Small intestine (tissue), 16 donors: Measurements from ENCODE around the gene NINJ2. TPM values are rescaled to one million over a fixed set of nuclear protein-coding genes. Genes with fewer than 3 reads are reported as not detected.
"Not testable (repeated sequence)": the region's sequence is repeated elsewhere in the genome, so short reads cannot be mapped to it uniquely, and the experiment has no call there.

ENCODE experiments used
- DNase-seq, 2 donors: peaks; one replicate each; pipeline versions ENCODE4 v3.0.0 to v3.0.0-alpha.2; 2013
- FAIRE-seq: peaks from 2 replicates; lab custom pipeline; 2012; peaks lifted over from hg19 to GRCh38; lab: Jason Lieb, UNC
- H3K27ac ChIP-seq, 3 donors: one replicate each; pipeline ENCODE4 v1.5.1; 2013; ENCODE audit warnings: low read length in 2 of 3, mild to moderate bottlenecking in 2 of 3, control low read depth in 1 of 3, inconsistent platforms in 1 of 3, low read depth in 1 of 3, moderate library complexity in 1 of 3
- H3K27me3 ChIP-seq, 3 donors: one replicate each; pipeline ENCODE4 v1.6.1; 2013; ENCODE audit warnings: low read length in 3 of 3, inconsistent platforms in 1 of 3; ENCODE audit not compliant: control insufficient read depth in 3 of 3, insufficient read depth in 3 of 3
- H3K36me3 ChIP-seq, 3 donors: one replicate each; pipeline ENCODE4 v1.6.1; 2013; ENCODE audit warnings: low read length in 3 of 3, inconsistent platforms in 1 of 3, low read depth in 1 of 3, mild to moderate bottlenecking in 1 of 3, moderate library complexity in 1 of 3; ENCODE audit not compliant: control insufficient read depth in 3 of 3, insufficient read depth in 2 of 3
- H3K4me1 ChIP-seq, 3 donors: one replicate each; pipeline ENCODE4 v1.6.1; 2013; ENCODE audit warnings: low read length in 2 of 3, inconsistent platforms in 1 of 3, low read depth in 1 of 3, mild to moderate bottlenecking in 1 of 3, moderate library complexity in 1 of 3; ENCODE audit not compliant: control insufficient read depth in 3 of 3, insufficient read depth in 2 of 3
- H3K4me3 ChIP-seq, 3 donors: one replicate each; pipeline ENCODE4 v1.5.1; 2013; ENCODE audit warnings: low read length in 3 of 3, control low read depth in 1 of 3, inconsistent platforms in 1 of 3, low read depth in 1 of 3, mild to moderate bottlenecking in 1 of 3, moderate library complexity in 1 of 3
- H3K9me3 ChIP-seq, 2 donors: one replicate each; pipeline ENCODE4 v1.6.1; 2013; ENCODE audit warnings: low read depth in 1 of 2, low read length in 1 of 2; ENCODE audit not compliant: control insufficient read depth in 2 of 2, insufficient read depth in 1 of 2
- WGBS, 3 donors: extraction: QIAGEN DNeasy Blood & Tissue Kit; methylation state at CpG; one replicate each; pipeline ENCODE4 v1.1.7; 2013; 5-methylcytosine and 5-hydroxymethylcytosine counted together
- long read RNA-seq, 10 donors: transcript quantifications; one replicate each; lab custom pipeline, GENCODE V29; 2026
- polyA plus RNA-seq, 4 donors: library from polyadenylated mRNA; stranded (reverse) in 3 of 4; unstranded in 1 of 4; fragments of 200-250 nt in 3 of 4; fragments of 120-200 nt in 1 of 4; gene quantifications; one replicate each; pipeline versions ENCODE4 v1.2.1 to v1.2.3, GENCODE V29; 2013
- donor health status: healthy with polysubstance abuse.
- donor health status: control.
- donor health status: control.
- donor health status: Bipolar disorder and iron deficiency.
- donor health status: healthy.

Gene NINJ2
- 1 to 10 TPM in 3 of 4 donors, under 1 TPM in 1; 0.67 to 8.1 (median 3.8) TPM for polyA plus RNA-seq
- long read RNA-seq, donor 1, transcript NINJ2-202 (4 exons, 793 nt) = major isoform, 5 of 21 reads
- long read RNA-seq, donor 1, partial matches to known transcripts = 0 of 21 reads
- long read RNA-seq, donor 1, other reads (novel, unspliced or antisense) = 15 of 21 reads
- long read RNA-seq, donor 2, partial matches to known transcripts = 0 of 1 reads
- long read RNA-seq, donor 2, other reads (novel, unspliced or antisense) = 0 of 1 reads
- long read RNA-seq, donor 3, partial matches to known transcripts = 0 of 1 reads
- long read RNA-seq, donor 3, other reads (novel, unspliced or antisense) = 0 of 1 reads
- long read RNA-seq, donor 4 = 0 reads
- long read RNA-seq, donor 5 = 0 reads
- long read RNA-seq, donor 6, partial matches to known transcripts = 0 of 1 reads
- long read RNA-seq, donor 6, other reads (novel, unspliced or antisense) = 0 of 1 reads
- long read RNA-seq, donor 7 = 0 reads
- long read RNA-seq, donor 8, partial matches to known transcripts = 0 of 1 reads
- long read RNA-seq, donor 8, other reads (novel, unspliced or antisense) = 0 of 1 reads
- long read RNA-seq, donor 9 = 0 reads
- long read RNA-seq, donor 10, partial matches to known transcripts = 0 of 2 reads
- long read RNA-seq, donor 10, other reads (novel, unspliced or antisense) = 0 of 2 reads

- H3K27ac ChIP-seq = no peak within 1 kb of the TSS
- FAIRE-seq (no peak), DNase-seq (no peak)
- H3K4me3 ChIP-seq = no peak within 1 kb of the TSS
- peaks cover 0 to 10% (median 0%) of the 10 kb centered on the region in 3 donors for H3K27me3 ChIP-seq
- no peaks in the 10 kb centered on the region for H3K4me1 ChIP-seq
- no peaks in the 10 kb centered on the region for H3K36me3 ChIP-seq
- 50 to 55% (median 50%) methylated on average over 17 of the region's 17 CpGs for WGBS, 3 donors
- H3K9me3 ChIP-seq = no peaks in the 10 kb centered on the region
Observed at GRCh38 chr12:663293-663871, at the start of gene NINJ2. Gene NINJ2, minus strand, starts transcription at chr12:663445. Its CDS starts 85 bp downstream, at chr12:663360.

DNA sequence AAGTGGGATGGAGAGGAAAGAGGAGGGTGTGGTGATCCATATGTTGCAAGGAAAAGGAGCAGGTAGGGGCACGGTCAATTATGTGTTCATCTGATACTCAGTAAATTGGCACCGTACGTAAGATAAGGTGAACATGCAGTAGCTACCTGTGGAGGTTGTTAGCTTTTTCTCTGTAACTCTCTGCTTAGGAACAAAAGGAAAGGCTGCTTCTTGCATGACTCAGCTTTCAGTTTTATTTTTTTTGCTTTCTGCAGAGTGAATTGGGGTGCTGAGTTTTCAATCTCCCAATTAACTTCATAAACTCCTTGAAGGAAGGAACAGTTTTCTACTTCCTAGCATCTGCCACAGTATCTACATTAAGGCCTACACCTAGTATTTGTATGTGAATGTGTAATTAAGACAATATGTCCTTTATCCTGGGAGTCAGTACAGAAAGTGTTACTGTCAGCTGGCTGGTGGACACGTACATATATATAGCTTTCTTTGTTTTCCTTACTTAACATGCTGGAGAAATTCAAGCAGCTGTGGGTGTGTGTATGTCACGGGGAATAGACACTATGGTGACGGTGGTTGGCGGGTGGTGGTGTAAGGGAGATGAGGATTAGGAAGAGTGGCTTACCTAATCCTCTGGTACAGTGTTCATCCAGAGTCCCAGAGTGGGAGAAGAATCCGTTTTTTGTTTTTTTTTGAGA lies 49.1 kb upstream of the NINJ2 start:
- Histone ChIP-seq H3K27me3 (no peaks in the 10 kb centered on the region), H3K9me3 (no peaks in the 10 kb centered on the region), H3K36me3 (no peaks in the 10 kb centered on the region), H3K27ac (no peak overlapping the region), H3K4me1 (no peaks in the 10 kb centered on the region), H3K4me3 (no peak overlapping the region)
- DNase-seq = no peak
- FAIRE-seq = no peak
- WGBS, 3 donors = 47 to 67% (median 60%) methylated on average over 8 of the region's 8 CpGs

DNA sequence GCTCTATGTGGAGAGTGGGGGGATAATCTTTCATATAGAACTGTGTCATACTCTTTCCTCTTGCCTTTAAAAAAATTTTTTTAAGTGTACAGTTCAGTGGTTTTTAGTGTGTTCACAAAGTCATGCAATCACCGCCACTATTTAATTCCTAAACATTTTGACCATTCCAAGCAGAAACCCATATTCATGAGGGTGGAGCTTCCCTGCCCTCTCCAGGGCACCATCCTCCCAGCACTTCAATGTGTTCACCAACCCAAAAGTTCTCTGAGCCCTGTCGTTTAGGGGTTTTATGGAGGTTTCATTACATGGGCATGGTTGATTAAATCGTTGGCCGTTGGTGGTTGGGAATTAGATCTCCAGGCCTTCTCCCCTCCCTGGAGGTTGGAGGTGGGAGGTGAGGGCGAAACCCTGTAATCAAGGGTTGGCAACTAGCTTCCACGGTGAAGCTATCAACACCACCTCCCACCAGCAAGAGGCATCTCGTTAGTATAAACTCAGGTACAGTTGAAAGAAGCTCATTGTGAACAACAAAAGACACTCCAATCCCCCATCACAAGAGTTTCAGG lies 46.3 kb upstream of the NINJ2 start:
- no peak overlapping the region for H3K4me3 ChIP-seq
- FAIRE-seq = no peak
- WGBS, 3 donors = 87 to 91% (median 88%) methylated on average over 7 of the region's 7 CpGs
- no peaks in the 10 kb centered on the region for H3K9me3 ChIP-seq
- H3K4me1 ChIP-seq = no peaks in the 10 kb centered on the region
- DNase-seq = no peak
- no peak overlapping the region for H3K27ac ChIP-seq
- no peaks in the 10 kb centered on the region for H3K27me3 ChIP-seq
- no peaks in the 10 kb centered on the region for H3K36me3 ChIP-seq

DNA sequence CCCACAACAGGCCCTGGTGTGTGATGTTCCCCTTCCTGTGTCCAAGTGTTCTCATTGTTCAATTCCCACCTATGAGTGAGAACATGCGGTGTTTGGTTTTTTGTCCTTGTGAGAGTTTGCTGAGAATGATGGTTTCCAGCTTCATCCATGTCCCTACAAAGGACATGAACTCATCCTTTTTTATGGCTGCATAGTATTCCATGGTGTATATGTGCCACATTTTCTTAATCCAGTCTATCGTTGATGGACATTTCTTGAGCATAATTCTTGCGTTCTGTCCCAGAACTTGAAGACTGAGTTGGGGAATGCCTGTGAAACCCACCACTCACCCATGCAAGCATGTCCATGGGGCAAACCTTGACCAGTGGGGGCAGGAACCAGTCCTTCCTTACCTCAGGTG lies 44.8 kb upstream of the NINJ2 start:
- not testable (repeated sequence) for H3K9me3 ChIP-seq, H3K36me3 ChIP-seq, H3K4me1 ChIP-seq, H3K4me3 ChIP-seq, H3K27ac ChIP-seq, DNase-seq, FAIRE-seq, H3K27me3 ChIP-seq
- WGBS, 3 donors = 74 to 88% (median 78%) methylated on average over 2 of the region's 3 CpGs

DNA sequence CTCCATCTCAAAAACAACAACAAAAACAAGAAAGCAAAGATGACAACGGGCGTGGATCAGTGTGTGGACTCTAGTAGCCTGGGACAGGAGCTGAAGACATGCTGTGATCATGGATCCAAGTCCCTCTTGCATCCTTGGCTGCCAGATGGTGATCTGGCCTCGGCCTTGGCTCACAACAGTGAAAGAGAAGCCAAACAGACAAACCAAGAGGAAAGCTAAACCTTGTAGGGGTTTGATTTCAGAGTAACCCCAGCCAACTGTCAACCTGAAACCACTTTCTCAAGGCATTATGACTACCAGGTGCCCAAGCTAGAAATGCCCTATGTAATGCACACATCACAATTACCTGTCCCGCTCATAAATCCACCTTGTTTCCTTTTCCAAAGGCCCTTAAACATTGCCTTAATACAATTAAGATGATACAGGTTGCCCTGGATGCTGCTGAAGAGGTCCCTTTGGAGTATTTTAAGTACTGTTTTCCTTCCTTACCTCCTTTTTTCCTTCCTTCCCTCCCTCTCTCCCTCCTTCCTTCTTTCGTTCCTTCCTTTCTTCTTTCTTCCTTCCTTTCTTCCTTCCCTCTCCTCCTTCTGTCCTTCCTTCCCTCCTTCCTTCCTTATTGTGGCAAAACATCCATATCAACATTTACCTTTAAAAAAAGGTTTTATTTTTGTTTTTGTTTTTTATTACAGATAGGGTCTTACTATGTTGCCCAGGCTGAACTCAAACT lies 41.4 kb upstream of the NINJ2 start:
- WGBS, 3 donors = 86 to 93% (median 88%) methylated on average over 5 of the region's 5 CpGs
- no peak overlapping the region for H3K27ac ChIP-seq
- FAIRE-seq (no peak), DNase-seq (no peak)
- H3K4me1 ChIP-seq = no peaks in the 10 kb centered on the region
- H3K9me3 ChIP-seq = no peaks in the 10 kb centered on the region
- H3K36me3 ChIP-seq = no peaks in the 10 kb centered on the region
- H3K4me3 ChIP-seq = no peak overlapping the region
- no peaks in the 10 kb centered on the region for H3K27me3 ChIP-seq

- Histone ChIP-seq H3K9me3 (peaks cover 0 to 17% of the 10 kb centered on the region in 2 donors), H3K4me1 (no peaks in the 10 kb centered on the region), H3K27me3 (no peaks in the 10 kb centered on the region), H3K4me3 (no peak overlapping the region), H3K27ac (no peak overlapping the region), H3K36me3 (no peaks in the 10 kb centered on the region)
- 44 to 71% (median 71%) methylated on average over 11 of the region's 11 CpGs for WGBS, 3 donors
- FAIRE-seq = no peak
- DNase-seq = no peak
Observed at GRCh38 chr12:701896-702539, 38.8 kb upstream of the NINJ2 start.

DNA sequence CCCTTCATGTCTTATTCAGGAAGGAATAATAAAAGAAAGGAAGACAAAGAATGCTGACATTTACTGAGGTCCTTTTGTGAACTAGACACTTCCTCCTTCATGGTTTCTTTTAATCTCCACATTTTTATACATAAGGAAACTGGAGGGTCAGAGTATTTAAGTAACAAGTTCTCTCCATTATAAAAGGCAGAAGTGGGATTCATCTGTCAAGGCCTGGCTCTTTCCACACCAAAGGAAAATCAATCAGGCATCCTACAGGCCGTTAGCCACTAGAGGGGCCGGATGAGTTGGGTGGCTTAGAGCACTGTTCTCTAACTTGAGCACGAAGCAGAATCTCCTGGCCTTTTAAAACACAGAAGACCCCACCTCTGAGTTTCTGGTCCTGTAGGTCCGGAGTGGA lies 36.8 kb upstream of the NINJ2 start:
- WGBS, 3 donors = 72 to 86% (median 82%) methylated on average over 4 of the region's 4 CpGs
- Histone ChIP-seq H3K36me3 (no peaks in the 10 kb centered on the region), H3K9me3 (peaks cover 0 to 19% of the 10 kb centered on the region in 2 donors), H3K27ac (no peak overlapping the region), H3K27me3 (no peaks in the 10 kb centered on the region), H3K4me1 (no peaks in the 10 kb centered on the region), H3K4me3 (no peak overlapping the region)
- no peak for FAIRE-seq
- DNase-seq = no peak
